ENCODE results near the gene KIF22.

KIF22 gene

DNA sequence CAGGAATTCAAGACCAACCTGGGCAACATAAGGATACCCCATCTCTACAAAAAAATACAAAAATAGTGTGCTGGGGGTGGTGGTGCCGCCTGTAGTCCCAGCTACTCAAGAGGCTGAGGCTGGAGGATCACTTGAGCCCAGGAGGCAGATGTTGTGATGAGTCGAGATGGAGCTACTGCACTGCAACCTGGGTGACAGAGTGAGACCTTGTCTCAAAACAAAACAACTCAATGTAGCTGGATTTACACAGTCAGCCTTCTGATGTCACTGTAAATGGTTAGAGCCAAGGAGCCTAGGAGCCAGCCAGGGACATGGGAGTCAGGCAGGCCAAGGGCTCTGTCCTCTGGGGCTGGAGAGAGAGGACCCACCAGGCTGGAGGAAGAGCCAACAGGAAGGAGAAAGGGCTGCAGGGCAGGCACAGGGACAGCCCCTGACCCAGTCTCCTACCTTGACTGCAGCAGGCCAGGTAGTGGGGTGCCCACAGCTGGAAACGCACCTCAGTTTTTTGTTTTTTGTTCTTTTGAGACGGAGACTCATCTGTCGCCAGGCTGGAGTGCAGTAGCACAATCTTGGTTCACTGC, 64.1 kb downstream of the KIF22 start:
- H3K4me1 ChIP-seq (ENCODE audit: control insufficient read depth, insufficient read depth, low read length), result no peaks in the 10 kb centered on the region
- H3K4me3 ChIP-seq (ENCODE audit: insufficient read depth, low read depth, low read length), result no peak overlapping the region
- H3K27ac ChIP-seq (ENCODE audit: insufficient read depth, low read depth, low read length, poor library complexity, severe bottlenecking), result no peak overlapping the region
- no peaks in the 10 kb centered on the region for H3K36me3 ChIP-seq (ENCODE audit: control insufficient read depth, insufficient read depth, low read length)
- H3K27me3 ChIP-seq (ENCODE audit: control insufficient read depth, insufficient read depth, low read length, poor library complexity, severe bottlenecking), result no peaks in the 10 kb centered on the region
- 89 to 93% methylated on average over 5 of the region's 5 CpGs for WGBS, 2 experiments
- H3K9me3 ChIP-seq (ENCODE audit: control insufficient read depth, low read length), result no peaks in the 10 kb centered on the region

Data from ectodermal cell (in vitro differentiated cells).